SIG-M5 (cell line): Measurements from ENCODE around the gene BBIP1.
"Not testable (repeated sequence)": the region's sequence is repeated elsewhere in the genome, so short reads cannot be mapped to it uniquely, and the experiment has no call there.

Experiments used
- DNase-seq: peaks from one replicate; lab custom pipeline; 2025; lab: John Stamatoyannopoulos, UW

BBIP1 gene

GRCh38 chr10:110919971-110920881 is 1.2 kb upstream of the BBIP1 start:
- peak; percentile 40 for DNase-seq

- DNase-seq = no peak
Measured at GRCh38 chr10:110919349-110919931, 460 bp upstream of the BBIP1 start, which contains the start of gene SHOC2. SHOC2 (plus strand) TSS chr10:110919604; CDS start chr10:110964359, 44,755 bp downstream.

GRCh38 chr10:110918269-110918642 is 724 bp downstream of the BBIP1 start:
- DNase-seq = peak; percentile 68

- DNase-seq = no peak
Measured at GRCh38 chr10:110916554-110917346, 2.2 kb downstream of the BBIP1 start.

GRCh38 chr10:110915600-110915999 is 3.4 kb downstream of the BBIP1 start:
- not testable (repeated sequence) for DNase-seq

GRCh38 chr10:110915035-110915434 is 3.9 kb downstream of the BBIP1 start:
- DNase-seq = no peak

- DNase-seq = no peak
Measured at GRCh38 chr10:110914431-110914830, 4.5 kb downstream of the BBIP1 start.

GRCh38 chr10:110912374-110912773 is 6.6 kb downstream of the BBIP1 start:
- no peak for DNase-seq

GRCh38 chr10:110910138-110910537 is 8.8 kb downstream of the BBIP1 start:
- no peak for DNase-seq

GRCh38 chr10:110903280-110904278 is 15.4 kb downstream of the BBIP1 start:
- DNase-seq = no peak

- DNase-seq = no peak
Measured at GRCh38 chr10:110901954-110902819, 16.8 kb downstream of the BBIP1 start.

- no peak for DNase-seq
Measured at GRCh38 chr10:110900983-110901382, 18.0 kb downstream of the BBIP1 start.

GRCh38 chr10:110898391-110898790 is 20.6 kb downstream of the BBIP1 start:
- no peak for DNase-seq

- no peak for DNase-seq
Measured at GRCh38 chr10:110897184-110897583, 21.8 kb downstream of the BBIP1 start.

GRCh38 chr10:110893559-110894179 is 25.3 kb downstream of the BBIP1 start:
- DNase-seq = no peak

GRCh38 chr10:110892602-110893288 is 26.2 kb downstream of the BBIP1 start:
- no peak for DNase-seq

GRCh38 chr10:110887560-110887959 is 31.4 kb downstream of the BBIP1 start:
- no peak for DNase-seq

GRCh38 chr10:110885932-110886674 is 32.9 kb downstream of the BBIP1 start:
- DNase-seq = no peak
